Activated CD8-positive, alpha-beta memory T cell treated with anti-CD3 and anti-CD28 coated beads, Interleukin-2, amount 50 U/mL, for 48 hours (primary cell): ENCODE results near the gene OXER1.

Source experiments
- DNase-seq: peaks from one replicate; pipeline ENCODE4 v3.0.0-alpha.2; 2020

The OXER1 gene

GRCh38 chr2:42764096-42764495 is at the start of gene OXER1:
OXER1 (minus strand) TSS chr2:42764135; CDS start chr2:42764062, 73 bp downstream.
- DNase-seq: no peak

GRCh38 chr2:42812899-42813479 is 49.1 kb upstream of the OXER1 start:
- no peak for DNase-seq

- DNase-seq: no peak
Measured at GRCh38 chr2:42810971-42811811, 47.3 kb upstream of the OXER1 start.

- peak; percentile 100 for DNase-seq
Measured at GRCh38 chr2:42810121-42810970, 46.4 kb upstream of the OXER1 start.

- no peak for DNase-seq
Measured at GRCh38 chr2:42809819-42810120, 45.8 kb upstream of the OXER1 start.

GRCh38 chr2:42809131-42809818 is 45.3 kb upstream of the OXER1 start:
- DNase-seq: no peak

- DNase-seq: no peak
Measured at GRCh38 chr2:42808301-42808700, 44.4 kb upstream of the OXER1 start.

- no peak for DNase-seq
Measured at GRCh38 chr2:42806786-42807185, 42.9 kb upstream of the OXER1 start.

GRCh38 chr2:42804891-42805290 is 41.0 kb upstream of the OXER1 start:
- DNase-seq: no peak

- DNase-seq: no peak
Measured at GRCh38 chr2:42804338-42804737, 40.4 kb upstream of the OXER1 start.

GRCh38 chr2:42802150-42802549 is 38.2 kb upstream of the OXER1 start:
- DNase-seq: no peak

GRCh38 chr2:42801381-42801780 is 37.4 kb upstream of the OXER1 start:
- DNase-seq: no peak

GRCh38 chr2:42800981-42801380 is 37.0 kb upstream of the OXER1 start:
- DNase-seq: no peak

- no peak for DNase-seq
Measured at GRCh38 chr2:42800461-42800962, 36.6 kb upstream of the OXER1 start.

- DNase-seq: no peak
Measured at GRCh38 chr2:42799881-42800280, 35.9 kb upstream of the OXER1 start.

- DNase-seq: no peak
Measured at GRCh38 chr2:42797281-42797680, 33.3 kb upstream of the OXER1 start.

GRCh38 chr2:42796427-42797248 is 32.7 kb upstream of the OXER1 start:
- DNase-seq: no peak

GRCh38 chr2:42795841-42796301 is 31.9 kb upstream of the OXER1 start:
- no peak for DNase-seq

- DNase-seq: no peak
Measured at GRCh38 chr2:42795275-42795674, 31.3 kb upstream of the OXER1 start.

- no peak for DNase-seq
Measured at GRCh38 chr2:42794271-42795046, 30.5 kb upstream of the OXER1 start.
